CD14-positive monocyte (primary cell): ENCODE results near the gene USP48. TPM values are rescaled to one million over a fixed set of nuclear protein-coding genes. Genes with fewer than 3 reads are reported as not detected.

ENCODE experiments used
- DNase-seq, 3 donors: peaks; one replicate each; pipeline ENCODE4 v3.0.0-alpha.2; 2011 to 2022
- H2AFZ ChIP-seq: 2 replicates; pipeline ENCODE4 v1.6.0; 2012; ENCODE audit warnings: mild to moderate bottlenecking, low read depth, low read length, inconsistent platforms; ENCODE audit not compliant: insufficient read depth, poor library complexity, severe bottlenecking
- H3K27ac ChIP-seq, 2 donors: 1 replicate in 1 of 2; 2 replicates in 1 of 2; pipeline ENCODE4 v1.5.1; 2012 to 2013; ENCODE audit warnings: low read length in 2 of 2, control low read depth in 1 of 2, inconsistent platforms in 1 of 2, low read depth in 1 of 2, mild to moderate bottlenecking in 1 of 2
- H3K27me3 ChIP-seq, 2 donors: one replicate each; pipeline versions ENCODE4 v1.6.0 to v1.6.1; 2011 to 2013; ENCODE audit warnings: low read length in 2 of 2; ENCODE audit not compliant: control insufficient read depth in 2 of 2, insufficient read depth in 2 of 2
- H3K36me3 ChIP-seq, 2 donors: replicated peaks in 1 of 2; 1 replicate in 1 of 2; 2 replicates in 1 of 2; pipeline versions ENCODE4 v1.5.1 to v1.6.1; 2012 to 2013; ENCODE audit warnings: low read length in 2 of 2, control low read depth in 1 of 2, inconsistent platforms in 1 of 2, mild to moderate bottlenecking in 1 of 2; ENCODE audit not compliant: insufficient read depth in 2 of 2, control insufficient read depth in 1 of 2
- H3K4me1 ChIP-seq, 2 donors: 1 replicate in 1 of 2; 2 replicates in 1 of 2; pipeline versions ENCODE4 v1.5.1 to v1.6.1; 2012 to 2013; ENCODE audit warnings: low read length in 2 of 2, control low read depth in 1 of 2, inconsistent platforms in 1 of 2, mild to moderate bottlenecking in 1 of 2, moderate library complexity in 1 of 2; ENCODE audit not compliant: insufficient read depth in 2 of 2, control insufficient read depth in 1 of 2
- H3K4me2 ChIP-seq: replicated peaks from 2 replicates; pipeline ENCODE3; 2012; ENCODE audit warnings: low read length, moderate library complexity, mild to moderate bottlenecking; ENCODE audit not compliant: poor library complexity, severe bottlenecking; ENCODE audit errors: extremely low read depth
- H3K4me3 ChIP-seq, 3 experiments: fragments of 200-600 bp in 1 of 3; sonication (generic) in 1 of 3; replicated peaks in 1 of 3; 1 replicate in 2 of 3; 2 replicates in 1 of 3; pipeline ENCODE4 v1.5.1; 2011 to 2013; ENCODE audit warnings: low read length in 3 of 3, mild to moderate bottlenecking in 3 of 3, control low read depth in 2 of 3, low read depth in 2 of 3, inconsistent platforms in 1 of 3, moderate library complexity in 1 of 3
- H3K79me2 ChIP-seq: 2 replicates; pipeline ENCODE4 v1.6.0; 2012; ENCODE audit warnings: mild to moderate bottlenecking, control low read depth, inconsistent platforms, low read length, moderate library complexity; ENCODE audit not compliant: insufficient read depth
- H3K9ac ChIP-seq: 2 replicates; pipeline ENCODE4 v1.6.0; 2017; ENCODE audit warnings: low read length, mild to moderate bottlenecking; ENCODE audit not compliant: insufficient read depth, poor library complexity, severe bottlenecking
- H3K9me3 ChIP-seq, 2 donors: replicated peaks in 1 of 2; 1 replicate in 1 of 2; 2 replicates in 1 of 2; pipeline versions ENCODE4 v1.5.1 to v1.6.1; 2012 to 2013; ENCODE audit warnings: low read length in 2 of 2, control low read depth in 1 of 2; ENCODE audit not compliant: control insufficient read depth in 1 of 2, insufficient read depth in 1 of 2
- H4K20me1 ChIP-seq: 2 replicates; pipeline ENCODE4 v1.6.0; 2012; ENCODE audit warnings: mild to moderate bottlenecking, low read length, control low read depth, moderate library complexity; ENCODE audit not compliant: insufficient read depth
- H3K27ac Mint-ChIP-seq, 7 donors: one replicate each; pipeline ENCODE4 v1.8.0; 2020; ENCODE audit warnings: mild to moderate bottlenecking in 7 of 7, mixed read lengths in 7 of 7, moderate library complexity in 6 of 7, inconsistent platforms in 2 of 7
- H3K27me3 Mint-ChIP-seq, 3 donors: one replicate each; pipeline ENCODE4 v1.8.0; 2021 to 2022; ENCODE audit warnings: low read depth in 3 of 3, mild to moderate bottlenecking in 3 of 3, mixed read lengths in 3 of 3, moderate library complexity in 3 of 3, inconsistent platforms in 1 of 3
- H3K36me3 Mint-ChIP-seq, 2 donors: one replicate each; pipeline ENCODE4 v1.8.0; 2020; ENCODE audit warnings: mixed read lengths in 2 of 2, inconsistent platforms in 1 of 2, mild to moderate bottlenecking in 1 of 2
- H3K4me1 Mint-ChIP-seq: one replicate; pipeline ENCODE4 v1.8.0; 2020; ENCODE audit warnings: mild to moderate bottlenecking, mixed read lengths
- H3K4me3 Mint-ChIP-seq, 2 donors: one replicate each; pipeline ENCODE4 v1.8.0; 2020; ENCODE audit warnings: mild to moderate bottlenecking in 2 of 2, mixed read lengths in 2 of 2, moderate library complexity in 1 of 2
- H3K9me3 Mint-ChIP-seq, 7 donors: one replicate each; pipeline ENCODE4 v1.8.0; 2020 to 2022; ENCODE audit warnings: mixed read lengths in 7 of 7, mild to moderate bottlenecking in 6 of 7, moderate library complexity in 6 of 7, inconsistent platforms in 2 of 7
- WGBS: methylation state at CpG from one replicate; pipeline ENCODE4 v1.1.5; 2013; ENCODE audit warnings: missing lambda C conversion rate; ENCODE audit not compliant: insufficient coverage; 5-methylcytosine and 5-hydroxymethylcytosine counted together
- intact Hi-C, 2 donors: fragments of 100-400 bp; cut with micrococcal nuclease; formaldehyde crosslinking; loops; one replicate each; pipeline versions ENCODE4 v1.15.0 to v1.15.1; 2023
- polyA plus RNA-seq, 3 donors: library from polyadenylated mRNA; depleted of rRNA in 1 of 3; unstranded in 2 of 3; stranded (reverse) in 1 of 3; fragments of 300-500 nt in 2 of 3; fragments of >200 nt in 1 of 3; fragmentation: Illumina TruSeq in 2 of 3; gene quantifications; 1 replicate in 2 of 3; 2 replicates in 1 of 3; pipeline ENCODE4 v1.2.3, GENCODE V29; 2012 to 2021
- TF ChIP-seq, protein P1 (sequence below): fragments of 200-600 bp; IDR thresholded peaks from one replicate; pipeline ENCODE4 v1.8.0; 2022; ENCODE audit warnings: antibody characterized with exemption, mild to moderate bottlenecking

USP48 gene
- polyA plus RNA-seq, 3 donors, result 26.5 to 40.2 (median 34.3) TPM

GRCh38 chr1:21734526-21734925 lies 48.4 kb downstream of the USP48 start:
- no peak overlapping the region for H2AFZ ChIP-seq
- H3K4me3 ChIP-seq, result no peak overlapping the region
- H3K4me2 ChIP-seq, result no peak overlapping the region
- H3K79me2 ChIP-seq, result peaks cover 36% of the 10 kb centered on the region
- no peaks in the 10 kb centered on the region for H3K9me3 ChIP-seq
- no peaks in the 10 kb centered on the region for H3K27me3 Mint-ChIP-seq
- no peak overlapping the region for H3K9ac ChIP-seq
- no peaks in the 10 kb centered on the region for H3K4me1 Mint-ChIP-seq
- peaks cover 51 to 74% of the 10 kb centered on the region in 2 donors for H3K36me3 Mint-ChIP-seq
- H3K9me3 Mint-ChIP-seq, result no peaks in the 10 kb centered on the region
- no peak for DNase-seq
- TF ChIP-seq, protein P1, sequence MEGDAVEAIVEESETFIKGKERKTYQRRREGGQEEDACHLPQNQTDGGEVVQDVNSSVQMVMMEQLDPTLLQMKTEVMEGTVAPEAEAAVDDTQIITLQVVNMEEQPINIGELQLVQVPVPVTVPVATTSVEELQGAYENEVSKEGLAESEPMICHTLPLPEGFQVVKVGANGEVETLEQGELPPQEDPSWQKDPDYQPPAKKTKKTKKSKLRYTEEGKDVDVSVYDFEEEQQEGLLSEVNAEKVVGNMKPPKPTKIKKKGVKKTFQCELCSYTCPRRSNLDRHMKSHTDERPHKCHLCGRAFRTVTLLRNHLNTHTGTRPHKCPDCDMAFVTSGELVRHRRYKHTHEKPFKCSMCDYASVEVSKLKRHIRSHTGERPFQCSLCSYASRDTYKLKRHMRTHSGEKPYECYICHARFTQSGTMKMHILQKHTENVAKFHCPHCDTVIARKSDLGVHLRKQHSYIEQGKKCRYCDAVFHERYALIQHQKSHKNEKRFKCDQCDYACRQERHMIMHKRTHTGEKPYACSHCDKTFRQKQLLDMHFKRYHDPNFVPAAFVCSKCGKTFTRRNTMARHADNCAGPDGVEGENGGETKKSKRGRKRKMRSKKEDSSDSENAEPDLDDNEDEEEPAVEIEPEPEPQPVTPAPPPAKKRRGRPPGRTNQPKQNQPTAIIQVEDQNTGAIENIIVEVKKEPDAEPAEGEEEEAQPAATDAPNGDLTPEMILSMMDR, result no peak
- H3K4me3 Mint-ChIP-seq, result no peak overlapping the region
- H3K27ac ChIP-seq, result no peak overlapping the region
- intact Hi-C loops, result no loop called here
- no peaks in the 10 kb centered on the region for H3K4me1 ChIP-seq
- no peaks in the 10 kb centered on the region for H3K27me3 ChIP-seq
- no peak overlapping the region for H3K27ac Mint-ChIP-seq
- no peaks in the 10 kb centered on the region for H4K20me1 ChIP-seq
- peaks cover 66 to 90% of the 10 kb centered on the region in 2 donors for H3K36me3 ChIP-seq

DNA sequence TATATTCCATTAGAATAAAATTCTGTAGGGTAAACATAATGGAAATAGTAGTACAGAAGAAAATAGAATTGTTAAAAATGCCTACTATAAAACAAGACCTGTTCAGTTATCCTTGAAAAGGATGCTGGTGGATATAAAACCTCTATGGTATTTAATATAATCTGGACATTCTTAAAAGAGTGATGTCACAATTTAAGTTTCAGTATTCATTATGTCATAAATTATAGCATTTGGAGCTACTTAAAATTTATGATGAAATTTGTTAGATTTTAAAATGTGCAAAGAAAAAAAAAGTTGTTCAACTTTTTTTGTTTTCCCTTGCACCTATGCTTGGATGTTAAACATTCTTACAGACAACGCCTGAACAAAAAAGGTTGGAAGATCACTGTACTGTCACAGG lies 50.3 kb downstream of the USP48 start:
- no peaks in the 10 kb centered on the region for H3K9me3 ChIP-seq
- no peak overlapping the region for H3K4me2 ChIP-seq
- peaks cover 40% of the 10 kb centered on the region for H3K79me2 ChIP-seq
- H3K4me3 ChIP-seq, result no peak overlapping the region
- H3K9me3 Mint-ChIP-seq, result no peaks in the 10 kb centered on the region
- no peak for DNase-seq
- H3K4me1 ChIP-seq, result no peaks in the 10 kb centered on the region
- no peak overlapping the region for H3K4me3 Mint-ChIP-seq
- intact Hi-C loops, result no loop called here
- TF ChIP-seq, protein P1, result no peak
- H3K36me3 Mint-ChIP-seq, result peaks cover 59 to 77% of the 10 kb centered on the region in 2 donors
- H3K27ac ChIP-seq, result no peak overlapping the region
- no peak overlapping the region for H3K9ac ChIP-seq
- H3K27me3 Mint-ChIP-seq, result no peaks in the 10 kb centered on the region
- peaks cover 78 to 94% of the 10 kb centered on the region in 2 donors for H3K36me3 ChIP-seq
- H3K4me1 Mint-ChIP-seq, result no peaks in the 10 kb centered on the region
- H3K27ac Mint-ChIP-seq, result no peak overlapping the region
- no peaks in the 10 kb centered on the region for H3K27me3 ChIP-seq
- WGBS, result no CpG with 5 or more reads among the region's 1 CpG
- no peak overlapping the region for H2AFZ ChIP-seq
- no peaks in the 10 kb centered on the region for H4K20me1 ChIP-seq
